PC-3 (cell line): ENCODE results near the gene SLC34A3. TPM values are rescaled to one million over a fixed set of nuclear protein-coding genes. Genes with fewer than 3 reads are reported as not detected.

ENCODE experiments used
- ATAC-seq: fragments of 200-7000 bp; cut with Tn5 transposase; 2 replicates; pipeline ENCODE4 v1.9.1; 2020; ENCODE audit warnings: mild to moderate bottlenecking, moderate library complexity
- BruUV-seq: library from RNA; stranded (reverse); fragments of 400-500 nt; replicated peaks from 2 replicates; lab custom pipeline; 2021; lab: Mats Ljungman, UMichigan
- CTCF ChIA-PET: fragments of 300-600 bp; sonication (Branson Sonifier 250); formaldehyde crosslinking; loops from one replicate; lab custom pipeline; 2022; ENCODE audit warnings: antibody characterized with exemption; lab: Charles Lee
- POLR2A ChIA-PET: fragments of 300-600 bp; sonication (Branson Sonifier 250); formaldehyde crosslinking; loops from one replicate; lab custom pipeline; 2022; ENCODE audit warnings: antibody characterized with exemption; ENCODE audit not compliant: unreplicated experiment; lab: Charles Lee
- DNase-seq: peaks from one replicate; pipeline ENCODE4 v3.0.0-alpha.2; 2015
- H2AFZ ChIP-seq: fragments of 300-600 bp; sonication (generic); 2 replicates; pipeline ENCODE4 v1.6.0; 2016; ENCODE audit warnings: antibody characterized with exemption, low read length
- H3F3A ChIP-seq: fragments of 300-600 bp; sonication (generic); one replicate; pipeline ENCODE4 v1.6.0; 2017; ENCODE audit warnings: antibody characterized with exemption, low read length, control low read depth, mild to moderate bottlenecking; ENCODE audit not compliant: unreplicated experiment
- H3K27ac ChIP-seq: fragments of 300-600 bp; sonication (generic); 2 replicates; pipeline ENCODE4 v1.5.1; 2016; ENCODE audit warnings: mild to moderate bottlenecking, low read length
- H3K27me3 ChIP-seq: fragments of 300-600 bp; sonication (generic); 2 replicates; pipeline ENCODE4 v1.6.1; 2016; ENCODE audit warnings: low read length, mixed read lengths
- H3K36me3 ChIP-seq: fragments of 300-600 bp; sonication (generic); 2 replicates; pipeline ENCODE4 v1.6.1; 2016; ENCODE audit warnings: low read depth, mixed run types, low read length, mixed read lengths
- H3K4me1 ChIP-seq: fragments of 300-600 bp; sonication (generic); 2 replicates; pipeline ENCODE4 v1.5.1; 2016; ENCODE audit warnings: low read length; ENCODE audit not compliant: insufficient read depth
- H3K4me2 ChIP-seq: fragments of 300-600 bp; sonication (generic); 2 replicates; pipeline ENCODE4 v1.6.0; 2016; ENCODE audit warnings: low read length
- H3K4me3 ChIP-seq: fragments of 300-600 bp; sonication (generic); 2 replicates; pipeline ENCODE4 v1.5.1; 2016; ENCODE audit warnings: mild to moderate bottlenecking, low read length, mixed read lengths
- H3K79me2 ChIP-seq: fragments of 300-600 bp; sonication (generic); 2 replicates; pipeline ENCODE4 v1.6.1; 2017; ENCODE audit warnings: low read length, mixed read lengths
- H3K9ac ChIP-seq: fragments of 300-600 bp; sonication (generic); 2 replicates; pipeline ENCODE4 v1.6.0; 2016; ENCODE audit warnings: mild to moderate bottlenecking, low read length
- H3K9me2 ChIP-seq: fragments of 300-600 bp; sonication (generic); replicated peaks from 2 replicates; pipeline ENCODE4 v1.6.1; 2016; ENCODE audit warnings: mixed run types, low read length, mixed read lengths
- H3K9me3 ChIP-seq: fragments of 300-600 bp; sonication (generic); 2 replicates; pipeline ENCODE4 v1.6.1; 2016; ENCODE audit warnings: low read length, mixed read lengths
- H4K20me1 ChIP-seq: fragments of 300-600 bp; sonication (generic); 2 replicates; pipeline ENCODE4 v1.6.1; 2016; ENCODE audit warnings: low read length, mixed read lengths
- CTCF ChIP-seq: fragments of 300-600 bp; sonication (generic); conservative IDR thresholded peaks from 2 replicates; pipeline ENCODE4 v1.5.1; 2017; ENCODE audit warnings: antibody characterized with exemption, low read depth, mild to moderate bottlenecking, low read length
- EZH2 ChIP-seq: fragments of 300-600 bp; sonication (generic); IDR thresholded peaks from one replicate; pipeline ENCODE4 v1.6.1; 2017; ENCODE audit warnings: antibody characterized with exemption, mild to moderate bottlenecking, low read length; ENCODE audit not compliant: unreplicated experiment
- EZH2phosphoT487 ChIP-seq: fragments of 300-600 bp; sonication (generic); IDR thresholded peaks from 2 replicates; pipeline ENCODE4 v1.6.1; 2018; ENCODE audit warnings: mild to moderate bottlenecking, antibody characterized with exemption, low read length, borderline replicate concordance
- intact Hi-C: fragments of 100-400 bp; cut with micrococcal nuclease; formaldehyde crosslinking; loops from 2 replicates; pipeline ENCODE4 v1.9.0; 2023
- total RNA-seq: library from RNA; depleted of rRNA; stranded (reverse); fragments of >200 nt; gene quantifications from 2 replicates; pipeline ENCODE4 v1.2.3, GENCODE V29; 2014

The SLC34A3 gene
- total RNA-seq, 1 experiment from 2014 or later = 1.5 TPM

GRCh38 chr9:137267933-137268355 is 37.2 kb downstream of the SLC34A3 start:
- no peaks in the 10 kb centered on the region for H3K27me3 ChIP-seq
- no peak for ATAC-seq
- intact Hi-C loops = no loop called here
- no peak overlapping the region for H3K9ac ChIP-seq
- TF ChIP-seq CTCF = no peak
- TF ChIP-seq EZH2 = no peak
- no peak for TF ChIP-seq EZH2phosphoT487
- H2AFZ ChIP-seq = no peak overlapping the region
- BruUV-seq = no TSS peak
- no peaks in the 10 kb centered on the region for H4K20me1 ChIP-seq
- 0 out of 2 replicates have a peak, but pooled peaks cover 6% of the 10 kb centered on the region for H3K36me3 ChIP-seq
- no peaks in the 10 kb centered on the region for H3K9me3 ChIP-seq
- H3K4me2 ChIP-seq = no peak overlapping the region
- POLR2A ChIA-PET = no interaction called here
- H3K79me2 ChIP-seq = no peaks in the 10 kb centered on the region
- no peak overlapping the region for H3K27ac ChIP-seq
- no peaks in the 10 kb centered on the region for H3K9me2 ChIP-seq
- no peaks in the 10 kb centered on the region for H3F3A ChIP-seq
- DNase-seq = no peak
- no peaks in the 10 kb centered on the region for H3K4me1 ChIP-seq
- no peak overlapping the region for H3K4me3 ChIP-seq
- CTCF ChIA-PET = no interaction called here

- Histone ChIP-seq H3K4me3 (no peak overlapping the region), H3F3A (no peaks in the 10 kb centered on the region), H3K9me3 (no peaks in the 10 kb centered on the region), H3K36me3 (0 out of 2 replicates have a peak, but pooled peaks cover 6% of the 10 kb centered on the region), H3K9me2 (no peaks in the 10 kb centered on the region), H4K20me1 (no peaks in the 10 kb centered on the region), H3K4me1 (no peaks in the 10 kb centered on the region), H3K79me2 (no peaks in the 10 kb centered on the region), H3K27me3 (no peaks in the 10 kb centered on the region), H3K4me2 (no peak overlapping the region), H2AFZ (no peak overlapping the region), H3K9ac (no peak overlapping the region), H3K27ac (no peak overlapping the region)
- BruUV-seq = no TSS peak
- DNase-seq = no peak
- intact Hi-C loops = no loop called here
- CTCF ChIA-PET = no interaction called here
- POLR2A ChIA-PET = no interaction called here
- no peak for ATAC-seq
- TF ChIP-seq EZH2 (no peak), CTCF (no peak), EZH2phosphoT487 (no peak)
Observed at GRCh38 chr9:137268538-137269201, 38.0 kb downstream of the SLC34A3 start.

GRCh38 chr9:137269231-137269772 is 38.6 kb downstream of the SLC34A3 start:
- Histone ChIP-seq H3K27ac (no peak overlapping the region), H3K9me3 (no peaks in the 10 kb centered on the region), H4K20me1 (no peaks in the 10 kb centered on the region), H3K27me3 (no peaks in the 10 kb centered on the region), H3K9me2 (no peaks in the 10 kb centered on the region), H3F3A (no peaks in the 10 kb centered on the region), H2AFZ (no peak overlapping the region), H3K36me3 (0 out of 2 replicates have a peak, but pooled peaks cover 6% of the 10 kb centered on the region), H3K4me2 (no peak overlapping the region), H3K4me3 (no peak overlapping the region), H3K9ac (no peak overlapping the region), H3K79me2 (no peaks in the 10 kb centered on the region), H3K4me1 (no peaks in the 10 kb centered on the region)
- BruUV-seq = no TSS peak
- ATAC-seq = no peak
- CTCF ChIA-PET = no interaction called here
- POLR2A ChIA-PET = no interaction called here
- TF ChIP-seq EZH2 (no peak), CTCF (no peak), EZH2phosphoT487 (no peak)
- DNase-seq = no peak
- intact Hi-C loops = no loop called here
